ENCODE results near the gene SETDB1.

The SETDB1 gene

GRCh38 chr1:150926097-150926741, at the start of gene SETDB1:
Gene SETDB1 (plus strand): TSS chr1:150926363. CDS start chr1:150927715, 1,352 bp downstream.
- ChIA-PET POLR2A (interaction anchor here (1.3 kb wide), 1 partner anchor 229 kb away, joined by 3 read pairs; the partner anchor contains the start of gene GOLPH3L), CTCF (interaction anchor here (0.7 to 1.1 kb wide), 3 partner anchors 33 to 113 kb away, joined by 3 to 4 read pairs (median 4); no protein-coding TSS in a partner anchor)
- peaks cover 24 to 35% of the 10 kb centered on the region in 2 experiments for H3K36me3 ChIP-seq (ENCODE audit: control insufficient read depth in 2 of 2, insufficient read depth in 1 of 2, low read length in 2 of 2)
- no peaks in the 10 kb centered on the region for H3K4me1 ChIP-seq (ENCODE audit: control insufficient read depth, insufficient read depth, low read length)
- H3K4me3 ChIP-seq (ENCODE audit: low read depth, low read length) = peak within 1 kb of the TSS; percentile 67
- peak within 1 kb of the TSS; percentile 78 for H3K27ac ChIP-seq (ENCODE audit: extremely low read depth, low read depth, low read length)
- no peaks in the 10 kb centered on the region for H3K9me3 ChIP-seq (ENCODE audit: control insufficient read depth, insufficient read depth, low read depth, low read length)
- no peak for TF ChIP-seq ZNF148 (tag by site-specific recombination; IDR thresholded peaks at IDR 0.05; ENCODE audit: borderline replicate concordance)
- no peak for TF ChIP-seq ZNF747 (tag by site-specific recombination; IDR thresholded peaks at IDR 0.05)
- TF ChIP-seq REST (tag by site-specific recombination; IDR thresholded peaks at IDR 0.05) = no peak
- peak; percentile 67 for TF ChIP-seq KLF9 (tag by site-specific recombination; IDR thresholded peaks at IDR 0.05; ENCODE audit: low read depth)
- TF ChIP-seq SCRT2 (tag by site-specific recombination; IDR thresholded peaks at IDR 0.05) = no peak
- no peak for TF ChIP-seq ZNF280C (tag by site-specific recombination; IDR thresholded peaks at IDR 0.05)
- no peak for TF ChIP-seq ZNF623 (tag by site-specific recombination; IDR thresholded peaks at IDR 0.05)
- TF ChIP-seq ZFHX2 (tag by site-specific recombination; conservative IDR thresholded peaks at IDR 0.05) = peak; percentile 92
- peak; percentile 97 for TF ChIP-seq ZNF580 (tag by site-specific recombination; IDR thresholded peaks at IDR 0.05)
- TF ChIP-seq ZNF239 (tag by site-specific recombination; IDR thresholded peaks at IDR 0.05) = no peak
- TF ChIP-seq ZNF707 (tag by site-specific recombination; IDR thresholded peaks at IDR 0.05) = no peak
- TF ChIP-seq ZNF335 (tag by site-specific recombination; conservative IDR thresholded peaks at IDR 0.05) = peak; percentile 53; the same call in 1 of the 2 replicates
- peak; percentile 73; the same call in 1 of the 2 replicates for TF ChIP-seq ZNF692 (tag by site-specific recombination; IDR thresholded peaks at IDR 0.05)
- TF ChIP-seq ZBTB6 (tag by site-specific recombination; IDR thresholded peaks at IDR 0.05) = no peak
- no peak for TF ChIP-seq ZNF426 (tag by site-specific recombination; IDR thresholded peaks at IDR 0.05)
- TF ChIP-seq ZNF792 (tag by site-specific recombination; IDR thresholded peaks at IDR 0.05) = no peak
- TF ChIP-seq GLI2 (tag by site-specific recombination; IDR thresholded peaks at IDR 0.05; ENCODE audit: borderline replicate concordance, low read depth) = no peak
- no peak for TF ChIP-seq ZFP37 (tag by site-specific recombination; IDR thresholded peaks at IDR 0.05)
- no peak for TF ChIP-seq ZNF114 (tag by site-specific recombination; IDR thresholded peaks at IDR 0.05)
- no peak for TF ChIP-seq ZNF155 (tag by site-specific recombination; IDR thresholded peaks at IDR 0.05)
- TF ChIP-seq ZNF19 (tag by site-specific recombination; IDR thresholded peaks at IDR 0.05; ENCODE audit: low read depth) = no peak
- no peak for TF ChIP-seq PRDM6 (tag by site-specific recombination; IDR thresholded peaks at IDR 0.05)
- no peak; the same call in 1 of the 2 replicates for TF ChIP-seq ZSCAN23 (tag by site-specific recombination; IDR thresholded peaks at IDR 0.05)
- peak; percentile 51; the same call in 1 of the 2 replicates for TF ChIP-seq ZNF600 (tag by site-specific recombination; IDR thresholded peaks at IDR 0.05)
- no peak for TF ChIP-seq ZNF529 (tag by site-specific recombination; IDR thresholded peaks at IDR 0.05; ENCODE audit: insufficient replicate concordance)

All from HEK293 (cell line).